Raji (cell line): ENCODE results near the gene PDE6B.

Experiments used
- POLR2A ChIP-seq: IDR thresholded peaks from 2 replicates; pipeline ENCODE4 v1.6.1; 2011; ENCODE audit warnings: low read depth, low read length, control low read depth; ENCODE audit not compliant: insufficient read depth

PDE6B gene

DNA sequence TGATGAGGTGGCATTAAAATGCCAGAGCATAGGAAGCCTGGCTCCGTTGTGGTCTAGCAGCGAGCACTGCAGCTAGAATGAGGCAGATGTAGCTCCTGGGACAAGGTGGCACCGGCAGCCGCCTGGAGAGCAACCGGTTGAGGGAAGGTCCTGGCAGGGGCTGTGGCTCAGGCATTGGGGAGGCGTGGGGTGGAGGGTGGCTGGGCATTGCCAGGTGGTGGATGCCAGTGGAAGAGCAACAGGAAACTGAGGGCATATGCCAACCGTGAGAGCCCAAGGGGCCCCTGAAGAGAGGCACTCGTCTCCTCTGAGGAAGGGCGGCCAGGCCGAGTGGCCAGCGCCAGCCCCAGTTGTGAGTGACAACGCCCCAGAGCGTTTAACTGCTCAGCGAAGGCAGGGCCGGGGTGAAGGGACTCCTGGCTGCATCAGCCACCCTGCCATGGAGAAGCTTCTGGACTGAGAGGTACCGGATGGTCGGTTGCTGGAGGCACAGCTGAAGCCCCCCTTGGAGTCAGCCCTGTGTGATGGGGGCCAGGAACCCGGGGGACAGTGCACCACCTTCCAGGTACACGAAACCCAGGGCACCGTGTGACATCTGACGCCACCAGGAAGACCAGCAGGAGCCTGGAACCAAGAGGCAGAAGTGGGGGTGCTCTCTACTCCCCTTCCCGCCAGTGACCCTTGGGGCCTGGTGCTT, 13.2 kb upstream of the PDE6B start:
- no peak for TF ChIP-seq POLR2A

DNA sequence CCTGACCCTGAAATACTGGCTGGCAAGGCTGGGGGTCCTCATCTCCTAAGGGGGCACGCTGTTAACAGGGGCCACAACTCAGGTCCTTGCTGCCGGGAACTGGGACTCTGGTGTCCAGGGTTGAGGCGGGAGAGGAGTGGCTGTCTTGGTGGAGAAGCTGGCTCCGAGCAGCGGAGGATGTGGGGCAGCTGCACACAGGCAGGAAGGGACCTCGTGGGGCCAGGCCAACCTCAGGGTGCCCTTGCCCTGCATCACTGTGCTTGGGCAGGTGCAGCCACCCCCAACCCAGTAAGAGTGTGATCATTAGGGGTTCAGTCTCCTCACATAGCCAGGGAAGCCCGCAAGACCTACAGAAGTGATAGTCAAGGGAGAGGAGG, 12.6 kb upstream of the PDE6B start:
- TF ChIP-seq POLR2A = no peak

- TF ChIP-seq POLR2A = no peak
Observed at GRCh38 chr4:613126-613525, 12.2 kb upstream of the PDE6B start.

- no peak for TF ChIP-seq POLR2A
Observed at GRCh38 chr4:616091-616490, 9.3 kb upstream of the PDE6B start.

DNA sequence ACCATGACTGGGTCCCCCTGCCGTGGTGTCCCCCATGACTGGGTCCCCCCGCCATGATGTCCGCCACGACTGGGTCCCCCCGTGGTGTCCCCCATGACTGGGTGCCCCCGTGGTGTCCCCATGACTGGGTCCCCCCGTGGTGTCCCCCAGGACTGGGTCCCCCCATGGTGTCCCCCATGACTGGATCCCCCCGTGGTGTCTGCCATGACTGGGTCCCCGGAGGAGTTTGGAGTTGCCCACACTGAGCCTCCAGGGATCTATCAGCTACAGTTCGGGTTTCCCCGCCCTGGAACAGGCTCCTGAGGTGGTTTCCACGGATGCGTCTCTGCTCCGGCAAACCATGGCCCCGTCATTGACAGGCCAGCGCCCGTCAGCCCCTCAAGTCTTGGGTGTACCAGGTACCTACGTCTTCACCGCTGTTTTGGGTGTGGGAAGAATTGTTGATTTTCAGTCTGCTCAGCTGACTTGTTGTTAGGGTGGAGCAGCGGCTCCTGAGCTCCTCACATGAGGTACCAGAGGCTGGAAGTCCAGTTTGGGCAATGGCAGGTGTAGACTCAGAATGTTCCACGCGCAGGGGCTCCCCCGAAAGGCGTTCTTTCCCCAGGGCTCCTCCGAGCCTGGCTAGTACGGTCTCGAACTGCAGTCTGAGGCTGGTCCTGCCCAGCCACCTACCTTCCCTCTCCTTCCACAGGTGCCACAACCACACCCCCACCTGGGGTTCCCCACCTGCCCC, 8.3 kb upstream of the PDE6B start:
- no peak for TF ChIP-seq POLR2A

GRCh38 chr4:617644-618641, 7.4 kb upstream of the PDE6B start:
- TF ChIP-seq POLR2A = no peak

GRCh38 chr4:620201-620600, 5.2 kb upstream of the PDE6B start:
- no peak for TF ChIP-seq POLR2A

DNA sequence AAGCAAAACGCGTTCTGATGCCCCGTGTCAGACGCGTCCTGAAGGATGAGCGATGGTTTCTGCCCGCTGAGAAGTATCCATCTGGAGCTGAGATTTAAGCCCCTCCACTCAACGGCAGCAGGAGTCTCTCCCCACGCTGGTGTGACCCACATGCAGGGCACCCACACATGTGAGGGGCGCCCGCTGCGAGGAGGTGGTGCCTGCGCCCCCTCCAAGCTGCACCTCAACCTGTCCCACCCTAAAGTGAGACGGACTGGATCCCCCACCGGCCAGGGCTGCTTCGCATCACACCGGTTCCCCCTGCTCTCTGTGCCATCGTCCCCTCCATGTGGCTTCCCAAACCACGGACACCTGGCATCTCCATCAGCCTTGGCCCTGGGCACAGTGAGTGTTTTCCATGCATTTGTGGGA, 4.5 kb upstream of the PDE6B start:
- no peak for TF ChIP-seq POLR2A

GRCh38 chr4:621296-622070, 3.9 kb upstream of the PDE6B start:
- TF ChIP-seq POLR2A = no peak

GRCh38 chr4:622071-622995, 3.0 kb upstream of the PDE6B start:
- no peak for TF ChIP-seq POLR2A

GRCh38 chr4:622996-623913, 2.1 kb upstream of the PDE6B start:
- no peak for TF ChIP-seq POLR2A

DNA sequence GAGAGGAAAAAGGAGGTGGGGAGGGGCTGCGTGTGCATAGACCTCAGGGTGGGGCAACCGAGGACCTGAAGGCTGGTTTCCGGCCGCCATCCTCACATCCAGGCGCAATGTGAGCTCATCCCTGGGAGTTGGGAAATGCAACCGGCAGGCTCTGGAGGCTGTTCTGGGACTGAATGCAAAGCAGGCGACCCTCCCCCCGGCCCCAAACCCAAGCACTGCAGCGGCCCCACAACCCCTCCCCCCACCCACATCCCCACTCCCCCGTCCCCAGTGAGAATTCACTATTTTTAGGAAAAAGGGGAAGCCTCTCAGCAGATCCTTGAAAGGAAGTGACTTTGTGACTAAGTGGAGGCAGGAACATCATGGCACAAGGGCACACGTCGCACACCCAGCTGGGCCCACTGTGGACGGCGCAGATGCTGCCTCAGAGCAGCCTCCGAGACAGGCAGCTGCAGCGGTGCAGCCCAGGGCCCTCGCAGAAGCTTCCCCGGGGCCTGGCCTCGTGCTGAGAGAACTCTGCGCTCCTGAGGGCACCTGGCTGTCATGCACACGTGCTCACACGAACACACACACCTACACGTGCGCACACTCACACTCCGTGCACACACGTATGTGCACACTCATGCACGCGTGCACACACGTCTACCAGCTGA, 1.3 kb upstream of the PDE6B start:
- TF ChIP-seq POLR2A = no peak

- TF ChIP-seq POLR2A = no peak
Observed at GRCh38 chr4:625631-626161, 323 bp downstream of the PDE6B start.
